GM15510 (cell line): ENCODE measurements around the gene KIAA1217.

Experiments used
- POLR2A ChIP-seq: IDR thresholded peaks from 3 replicates; pipeline ENCODE4 v1.6.1; 2011; ENCODE audit warnings: borderline replicate concordance; ENCODE audit not compliant: insufficient read length; ENCODE audit errors: extremely low read depth

The KIAA1217 gene

GRCh38 chr10:24249829-24250415 is 41.0 kb downstream of the KIAA1217 start:
- TF ChIP-seq POLR2A, result no peak

- no peak for TF ChIP-seq POLR2A
Measured at GRCh38 chr10:24251547-24251946, 42.6 kb downstream of the KIAA1217 start.

DNA sequence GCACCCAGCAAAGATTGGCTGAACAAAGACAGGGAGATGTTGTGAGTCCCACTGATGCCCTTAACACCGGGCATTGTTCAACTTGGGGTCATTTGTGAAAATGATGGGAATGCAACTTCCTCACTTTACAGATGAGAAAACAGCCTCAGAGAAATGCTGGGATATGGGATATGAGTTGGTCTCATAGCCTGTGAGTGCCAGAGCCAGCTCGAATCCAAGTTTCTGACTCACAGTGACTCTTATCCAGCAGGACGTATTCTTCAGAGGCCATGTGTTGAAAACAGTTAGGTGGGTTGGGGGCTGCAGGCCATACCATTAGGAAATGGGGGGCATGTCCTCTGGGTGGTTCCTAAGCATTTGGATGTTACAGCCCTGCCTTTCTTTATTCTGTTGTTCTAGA is 45.2 kb downstream of the KIAA1217 start:
- no peak for TF ChIP-seq POLR2A

DNA sequence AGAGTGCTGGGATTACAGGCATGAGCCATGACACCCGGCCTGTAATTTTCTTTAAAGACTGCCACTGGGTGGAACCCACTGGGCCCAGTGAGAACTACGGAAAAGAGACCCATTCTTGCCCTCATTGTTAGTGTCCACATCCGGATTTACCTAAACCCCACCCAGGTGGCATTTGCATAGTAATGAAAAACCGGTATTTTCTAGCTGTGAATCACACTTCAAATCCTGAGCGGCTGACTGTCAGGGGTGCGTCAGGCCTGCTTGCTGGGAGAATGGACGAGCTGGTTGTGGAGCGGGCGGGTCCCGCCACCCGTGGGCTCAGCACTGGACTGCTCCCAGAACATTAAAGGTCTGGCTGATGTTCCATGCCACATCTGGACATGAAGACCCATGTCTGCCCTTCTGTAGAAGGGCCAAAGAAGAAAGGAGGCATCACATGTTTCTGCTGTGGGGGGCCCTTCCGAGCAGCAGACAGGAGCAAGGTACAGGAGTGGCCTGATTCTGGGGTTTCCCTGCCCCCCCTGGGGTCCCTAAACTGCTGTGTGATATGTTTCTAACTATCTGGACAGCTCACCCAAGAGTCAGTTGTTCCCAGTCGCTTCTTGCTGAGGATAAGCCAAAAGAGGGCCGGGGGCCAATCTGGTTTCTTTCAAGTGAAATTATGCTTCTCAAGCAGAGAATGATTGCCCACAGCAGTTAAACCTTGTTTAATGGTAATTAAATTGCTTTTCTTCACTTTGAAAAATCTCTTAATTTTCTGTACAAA is 46.4 kb downstream of the KIAA1217 start:
- no peak for TF ChIP-seq POLR2A

DNA sequence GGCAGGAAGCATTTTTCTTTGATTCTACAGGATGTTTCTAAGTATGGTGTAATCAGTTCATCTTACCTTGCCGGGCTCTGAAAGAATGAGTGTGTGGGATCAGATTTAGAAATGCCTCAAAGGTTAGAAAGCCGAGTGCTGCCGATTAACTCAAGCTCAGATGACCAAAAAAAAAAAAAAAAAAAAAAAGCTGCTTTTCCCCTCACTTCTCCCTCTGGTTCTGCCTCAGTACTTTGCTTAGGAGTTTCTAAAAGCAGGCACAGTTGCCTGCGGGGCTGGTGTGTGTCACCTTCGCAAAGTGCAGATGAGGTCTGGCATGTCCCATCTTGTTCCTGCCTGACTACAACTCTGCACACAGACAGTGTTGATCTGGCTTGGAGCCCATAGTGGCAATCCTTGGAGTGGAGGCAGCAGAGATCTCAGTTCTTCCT is 47.0 kb downstream of the KIAA1217 start:
- no peak for TF ChIP-seq POLR2A

DNA sequence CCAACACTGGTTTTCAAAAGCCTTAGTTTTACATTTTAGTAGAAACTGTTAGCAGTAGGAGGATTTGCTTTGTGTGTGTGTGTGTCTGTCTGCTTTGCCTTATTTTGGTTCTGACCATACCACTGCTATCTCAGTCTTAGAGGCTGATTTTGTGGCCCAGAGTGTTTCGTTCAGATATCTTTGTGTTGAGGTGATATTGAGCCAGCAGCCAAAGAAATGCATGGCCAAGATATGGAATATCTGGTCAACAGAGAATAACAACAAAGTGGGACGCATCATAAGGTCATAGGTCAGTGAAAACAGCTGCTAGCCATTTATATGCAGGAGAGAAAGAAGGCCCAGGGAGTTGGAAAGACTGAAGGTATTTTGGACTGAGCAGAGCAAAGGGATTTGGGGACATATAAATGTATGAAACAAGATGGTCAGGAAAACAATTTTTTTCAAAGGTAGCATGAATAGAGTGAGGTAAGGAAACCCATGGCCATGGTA is 47.7 kb downstream of the KIAA1217 start:
- TF ChIP-seq POLR2A, result no peak

GRCh38 chr10:24257588-24257987 is 48.6 kb downstream of the KIAA1217 start:
- TF ChIP-seq POLR2A, result no peak

- no peak for TF ChIP-seq POLR2A
Measured at GRCh38 chr10:24259365-24260130, 50.6 kb downstream of the KIAA1217 start.

DNA sequence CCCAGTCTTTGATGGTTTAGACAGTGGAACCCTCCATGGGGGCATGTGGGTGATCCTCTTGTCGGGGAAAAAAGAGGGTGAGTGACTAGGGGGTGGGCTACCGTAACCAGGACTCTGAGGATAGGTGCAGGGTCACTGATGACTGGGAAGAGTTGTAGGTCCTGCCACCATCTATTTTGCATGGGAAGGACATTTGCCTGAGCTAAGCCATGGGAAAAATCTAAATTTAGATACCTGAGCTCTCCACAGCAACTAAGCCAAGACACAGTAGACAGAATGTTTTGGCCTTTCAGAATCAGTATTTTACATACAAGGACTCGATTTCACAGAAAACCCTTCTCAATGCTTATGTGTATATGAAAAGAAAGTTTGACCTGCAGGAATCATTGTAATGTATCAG is 52.7 kb downstream of the KIAA1217 start:
- no peak for TF ChIP-seq POLR2A

GRCh38 chr10:24262929-24263590 is 54.1 kb downstream of the KIAA1217 start:
- TF ChIP-seq POLR2A, result no peak

DNA sequence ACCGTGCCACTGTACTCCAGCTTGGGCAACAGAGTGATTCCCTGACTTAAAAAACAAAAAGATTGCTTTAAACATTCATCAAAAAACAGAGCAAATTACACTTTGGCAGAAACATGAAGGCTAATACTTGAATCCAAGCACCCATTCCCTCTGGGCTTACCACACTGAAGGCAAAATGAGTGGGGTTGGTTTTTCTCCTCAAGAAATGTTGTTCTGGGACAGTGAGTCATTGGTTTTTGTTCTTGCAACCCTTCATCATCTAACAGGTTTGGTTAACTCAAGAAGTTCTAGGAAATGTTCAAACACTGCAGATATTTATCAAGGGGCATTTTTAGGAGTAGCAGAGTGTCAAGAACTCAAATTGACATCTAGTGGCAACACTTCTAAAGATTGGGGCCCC is 60.5 kb downstream of the KIAA1217 start:
- TF ChIP-seq POLR2A, result no peak

DNA sequence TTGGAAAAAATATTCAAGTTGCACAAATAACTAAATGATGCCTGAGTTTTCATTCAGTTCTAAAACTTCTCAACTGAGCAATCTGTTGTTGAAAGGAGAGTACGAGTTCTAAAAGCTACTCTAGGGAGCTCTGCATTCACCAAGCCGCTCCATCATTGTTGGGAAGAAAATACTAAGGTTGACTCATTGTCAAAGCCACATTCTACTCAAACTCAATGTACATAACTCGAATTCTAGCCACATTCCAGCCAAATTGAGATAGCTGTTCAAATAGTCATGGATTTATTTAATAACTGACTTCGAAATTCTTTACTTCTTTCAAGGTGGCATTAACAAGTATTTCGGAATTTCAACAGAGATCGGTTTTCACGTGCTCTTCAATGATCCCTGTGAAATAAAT is 63.4 kb downstream of the KIAA1217 start:
- no peak for TF ChIP-seq POLR2A

GRCh38 chr10:24277277-24277676 is 68.3 kb downstream of the KIAA1217 start:
- no peak for TF ChIP-seq POLR2A

DNA sequence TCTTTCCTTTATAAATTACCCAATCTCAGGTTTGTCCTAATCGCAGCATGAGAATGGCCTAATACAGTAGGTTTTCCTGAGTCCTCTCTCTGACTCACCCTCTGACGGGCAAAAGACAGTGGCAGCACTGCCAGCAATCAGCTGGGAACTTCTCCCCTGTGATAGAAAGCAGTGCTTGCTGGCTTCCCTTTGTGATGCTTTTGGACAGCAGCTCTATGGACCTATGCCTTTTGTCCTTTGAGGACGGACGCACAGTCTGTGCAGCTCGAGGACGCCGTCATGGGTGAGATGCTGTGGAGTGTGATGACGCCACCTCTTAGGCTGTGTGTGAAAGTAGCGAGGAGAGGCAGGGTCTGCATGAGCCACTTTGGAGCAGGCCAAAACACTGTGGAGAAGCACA is 68.8 kb downstream of the KIAA1217 start:
- TF ChIP-seq POLR2A, result no peak
